AG04450 (cell line): Measurements from ENCODE around the gene RAB7A. TPM values are rescaled to one million over a fixed set of nuclear protein-coding genes. Genes with fewer than 3 reads are reported as not detected.

Experiments used
- CTCF ChIA-PET: fragments of 300-600, 350-600 bp; formaldehyde crosslinking; extraction: SDS; loops from one replicate; lab custom pipeline; 2022; ENCODE audit warnings: antibody characterized with exemption, inconsistent platforms; lab: Charles Lee
- POLR2A ChIA-PET: fragments of 350-600 bp; formaldehyde crosslinking; extraction: SDS; loops from one replicate; lab custom pipeline; 2021; ENCODE audit warnings: antibody characterized with exemption, inconsistent platforms; lab: Yijun Ruan, JAX
- DNase-seq: peaks from one replicate; pipeline ENCODE4 v3.0.0-alpha.2; 2011; ENCODE audit warnings: low read depth, low spot score
- H3K27ac ChIP-seq: one replicate; pipeline ENCODE4 v1.5.1; 2012; ENCODE audit warnings: low read depth, low read length, control low read depth
- H3K27me3 ChIP-seq: one replicate; pipeline ENCODE4 v1.6.0; 2012; ENCODE audit warnings: low read length; ENCODE audit not compliant: control insufficient read depth, insufficient read depth
- H3K4me3 ChIP-seq: 2 replicates; pipeline ENCODE4 v1.5.1; 2011; ENCODE audit warnings: mild to moderate bottlenecking, low read depth, low read length, control low read depth
- H3K9me3 ChIP-seq: 2 replicates; pipeline ENCODE4 v1.5.1; 2012; ENCODE audit warnings: low read length; ENCODE audit not compliant: control insufficient read depth, insufficient read depth
- CTCF ChIP-seq: IDR thresholded peaks from 2 replicates; pipeline ENCODE4 v1.5.1; 2011; ENCODE audit warnings: low read depth, low read length, control low read depth, inconsistent platforms
- polyA plus RNA-seq: library from polyadenylated mRNA; depleted of rRNA; stranded (reverse); fragments of >200 nt; gene quantifications from 2 replicates; pipeline ENCODE4 v1.2.3, GENCODE V29; 2011

Gene RAB7A
- polyA plus RNA-seq, 1 experiment: 261 TPM

GRCh38 chr3:128703561-128703960 lies 22.4 kb upstream of the RAB7A start:
- no peak for DNase-seq
- ChIA-PET CTCF (interaction anchor here (0.8 kb wide), 1 partner anchor 23 kb away, joined by 4 read pairs; no protein-coding TSS in a partner anchor), POLR2A (no interaction called here)
- no peaks in the 10 kb centered on the region; the same call in 1 of the 2 replicates for H3K9me3 ChIP-seq
- no peak overlapping the region for H3K4me3 ChIP-seq
- peaks cover 2% of the 10 kb centered on the region for H3K27me3 ChIP-seq
- TF ChIP-seq CTCF: no peak
- H3K27ac ChIP-seq: no peak overlapping the region

- TF ChIP-seq CTCF: no peak
- CTCF ChIA-PET: interaction anchor here (1.0 to 1.7 kb wide), 2 partner anchors 25 to 140 kb away, joined by 3 to 8 read pairs; no protein-coding TSS in a partner anchor
- POLR2A ChIA-PET: no interaction called here
- Histone ChIP-seq H3K9me3 (no peaks in the 10 kb centered on the region), H3K27ac (no peak overlapping the region), H3K4me3 (no peak overlapping the region), H3K27me3 (peaks cover 2% of the 10 kb centered on the region)
- DNase-seq: no peak
These were observed 19.8 kb upstream of the RAB7A start for GRCh38 chr3:128706086-128706615.

GRCh38 chr3:128707928-128708494 lies 18.0 kb upstream of the RAB7A start:
- peaks cover 5% of the 10 kb centered on the region for H3K27me3 ChIP-seq
- TF ChIP-seq CTCF: no peak
- ChIA-PET POLR2A (interaction anchor here (0.6 kb wide), 2 partner anchors 21 to 61 kb away, joined by 3 to 7 read pairs; no protein-coding TSS in a partner anchor), CTCF (interaction anchor here (0.6 to 1.9 kb wide), 2 partner anchors 28 to 79 kb away, joined by 5 to 9 read pairs; no protein-coding TSS in a partner anchor)
- no peak overlapping the region for H3K27ac ChIP-seq
- no peaks in the 10 kb centered on the region for H3K9me3 ChIP-seq
- no peak for DNase-seq
- no peak overlapping the region for H3K4me3 ChIP-seq

GRCh38 chr3:128709038-128709437 lies 16.9 kb upstream of the RAB7A start:
- POLR2A ChIA-PET: no interaction called here
- no peak for TF ChIP-seq CTCF
- peaks cover 8% of the 10 kb centered on the region for H3K27me3 ChIP-seq
- no peak overlapping the region for H3K27ac ChIP-seq
- no peaks in the 10 kb centered on the region for H3K9me3 ChIP-seq
- no peak for DNase-seq
- H3K4me3 ChIP-seq: no peak overlapping the region
- CTCF ChIA-PET: interaction anchor here (1.9 kb wide), 1 partner anchor 29 kb away, joined by 9 read pairs; no protein-coding TSS in a partner anchor
